ENCODE data around the gene HSPA4L. TPM values are rescaled to one million over a fixed set of nuclear protein-coding genes. Genes with fewer than 3 reads are reported as not detected.

Gene HSPA4L
- total and polyA plus RNA-seq, 2 of the 4 experiments (the other 2 are of a cell fraction) = 0.84 to 2.3 TPM

GRCh38 chr4:127771535-127772275 lies 10.4 kb upstream of the HSPA4L start:
- Histone ChIP-seq H3K79me1 (ENCODE audit: low read depth in 1 of 2, low read length in 2 of 2) (no peaks in the 10 kb centered on the region), H2BK15ac (ENCODE audit: low read depth, low read length) (no peak overlapping the region), H3K9me3 (ENCODE audit: control insufficient read depth, insufficient read depth, low read length) (no peaks in the 10 kb centered on the region), H3K36me3 (ENCODE audit: control insufficient read depth, insufficient read depth, low read length) (no peaks in the 10 kb centered on the region), H3K9ac (ENCODE audit: low read depth, low read length) (no peak overlapping the region), H3K27me3 (ENCODE audit: control insufficient read depth, insufficient read depth, low read length) (no peaks in the 10 kb centered on the region), H4K5ac (ENCODE audit: low read depth, low read length) (no peak overlapping the region), H2AK5ac (ENCODE audit: low read depth, low read length) (no peak overlapping the region), H4K8ac (ENCODE audit: low read depth in 2 of 2, low read length in 2 of 2) (no peak overlapping the region), H2AFZ (replicated peaks; ENCODE audit: low read length, poor library complexity) (no peak overlapping the region), H3K18ac (ENCODE audit: low read depth, low read length) (no peak overlapping the region), H2BK20ac (ENCODE audit: low read depth, low read length) (no peak overlapping the region), H3K4me3 (ENCODE audit: insufficient read depth, low read depth, low read length) (no peak overlapping the region), H3K23ac (ENCODE audit: low read depth, low read length) (no peak overlapping the region), H4K91ac (ENCODE audit: insufficient read depth, low read depth, low read length) (no peak overlapping the region), H3K56ac (ENCODE audit: extremely low read depth, insufficient read depth, low read length) (no peak overlapping the region), H3K4ac (ENCODE audit: low read depth, low read length) (no peak overlapping the region), H2AK9ac (replicated peaks; ENCODE audit: low read depth, low read length, poor library complexity) (no peak overlapping the region), H2BK120ac (ENCODE audit: low read depth, low read length) (no peak overlapping the region), H3K14ac (replicated peaks; ENCODE audit: low read depth, low read length) (no peak overlapping the region), H4K20me1 (ENCODE audit: insufficient read depth, low read length) (no peaks in the 10 kb centered on the region), H3K4me1 (ENCODE audit: control insufficient read depth, insufficient read depth, low read length) (no peaks in the 10 kb centered on the region), H3K4me2 (ENCODE audit: low read depth, low read length) (no peak overlapping the region), H3K27ac (ENCODE audit: insufficient read depth, low read length) (no peak overlapping the region), H3K9me1 (ENCODE audit: insufficient read depth, low read length) (no peaks in the 10 kb centered on the region), H2BK5ac (ENCODE audit: low read depth, low read length, poor library complexity, severe bottlenecking) (no peak overlapping the region)
- in situ Hi-C loops (cut with MboI; ENCODE audit: low sequenced_read_pairs) = no loop called here
- no peak for ATAC-seq (ENCODE audit: low read depth)
- TF ChIP-seq FOS (IDR thresholded peaks at IDR 0.05; ENCODE audit: low read depth, low read length) (no peak), BHLHE40 (IDR thresholded peaks at IDR 0.05; ENCODE audit: low read depth, low read length) (no peak), RAD21 (IDR thresholded peaks at IDR 0.05; ENCODE audit: low read length) (no peak), POLR2A (IDR thresholded peaks at IDR 0.05; ENCODE audit: low read depth, low read length) (no peak), MAZ (IDR thresholded peaks at IDR 0.05; ENCODE audit: borderline replicate concordance, low read depth, low read length) (no peak), NFE2L2 (IDR thresholded peaks at IDR 0.05; ENCODE audit: low read depth, low read length) (no peak), RFX5 (IDR thresholded peaks at IDR 0.05; ENCODE audit: low read depth, low read length) (no peak), CEBPB (IDR thresholded peaks at IDR 0.05; ENCODE audit: low read depth, low read length) (no peak), CHD1 (IDR thresholded peaks at IDR 0.05; ENCODE audit: low read depth, low read length) (no peak), RCOR1 (IDR thresholded peaks at IDR 0.05; ENCODE audit: insufficient replicate concordance, low read length) (no peak), MAFK (IDR thresholded peaks at IDR 0.05; ENCODE audit: low read depth, low read length) (no peak), MXI1 (IDR thresholded peaks at IDR 0.05; ENCODE audit: borderline replicate concordance, low read depth, low read length) (no peak), SMC3 (IDR thresholded peaks at IDR 0.05; ENCODE audit: low read depth, low read length) (no peak)
- TF ChIP-seq, protein P1, sequence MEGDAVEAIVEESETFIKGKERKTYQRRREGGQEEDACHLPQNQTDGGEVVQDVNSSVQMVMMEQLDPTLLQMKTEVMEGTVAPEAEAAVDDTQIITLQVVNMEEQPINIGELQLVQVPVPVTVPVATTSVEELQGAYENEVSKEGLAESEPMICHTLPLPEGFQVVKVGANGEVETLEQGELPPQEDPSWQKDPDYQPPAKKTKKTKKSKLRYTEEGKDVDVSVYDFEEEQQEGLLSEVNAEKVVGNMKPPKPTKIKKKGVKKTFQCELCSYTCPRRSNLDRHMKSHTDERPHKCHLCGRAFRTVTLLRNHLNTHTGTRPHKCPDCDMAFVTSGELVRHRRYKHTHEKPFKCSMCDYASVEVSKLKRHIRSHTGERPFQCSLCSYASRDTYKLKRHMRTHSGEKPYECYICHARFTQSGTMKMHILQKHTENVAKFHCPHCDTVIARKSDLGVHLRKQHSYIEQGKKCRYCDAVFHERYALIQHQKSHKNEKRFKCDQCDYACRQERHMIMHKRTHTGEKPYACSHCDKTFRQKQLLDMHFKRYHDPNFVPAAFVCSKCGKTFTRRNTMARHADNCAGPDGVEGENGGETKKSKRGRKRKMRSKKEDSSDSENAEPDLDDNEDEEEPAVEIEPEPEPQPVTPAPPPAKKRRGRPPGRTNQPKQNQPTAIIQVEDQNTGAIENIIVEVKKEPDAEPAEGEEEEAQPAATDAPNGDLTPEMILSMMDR (conservative IDR thresholded peaks at IDR 0.05; ENCODE audit: low read depth, low read length) = no peak
- TF ChIP-seq, protein P2, sequence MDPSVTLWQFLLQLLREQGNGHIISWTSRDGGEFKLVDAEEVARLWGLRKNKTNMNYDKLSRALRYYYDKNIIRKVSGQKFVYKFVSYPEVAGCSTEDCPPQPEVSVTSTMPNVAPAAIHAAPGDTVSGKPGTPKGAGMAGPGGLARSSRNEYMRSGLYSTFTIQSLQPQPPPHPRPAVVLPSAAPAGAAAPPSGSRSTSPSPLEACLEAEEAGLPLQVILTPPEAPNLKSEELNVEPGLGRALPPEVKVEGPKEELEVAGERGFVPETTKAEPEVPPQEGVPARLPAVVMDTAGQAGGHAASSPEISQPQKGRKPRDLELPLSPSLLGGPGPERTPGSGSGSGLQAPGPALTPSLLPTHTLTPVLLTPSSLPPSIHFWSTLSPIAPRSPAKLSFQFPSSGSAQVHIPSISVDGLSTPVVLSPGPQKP (IDR thresholded peaks at IDR 0.05; ENCODE audit: borderline replicate concordance, low read depth, low read length) = no peak
- TF ChIP-seq, protein P3, sequence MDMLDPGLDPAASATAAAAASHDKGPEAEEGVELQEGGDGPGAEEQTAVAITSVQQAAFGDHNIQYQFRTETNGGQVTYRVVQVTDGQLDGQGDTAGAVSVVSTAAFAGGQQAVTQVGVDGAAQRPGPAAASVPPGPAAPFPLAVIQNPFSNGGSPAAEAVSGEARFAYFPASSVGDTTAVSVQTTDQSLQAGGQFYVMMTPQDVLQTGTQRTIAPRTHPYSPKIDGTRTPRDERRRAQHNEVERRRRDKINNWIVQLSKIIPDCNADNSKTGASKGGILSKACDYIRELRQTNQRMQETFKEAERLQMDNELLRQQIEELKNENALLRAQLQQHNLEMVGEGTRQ (IDR thresholded peaks at IDR 0.05; ENCODE audit: low read depth, low read length) = no peak
- DNase-seq = no peak
- no TSS peak for BruUV-seq (replicated peaks)
- intact Hi-C loops (cut with micrococcal nuclease) = no loop called here
- POLR2A ChIA-PET (ENCODE audit: unreplicated experiment) = no interaction called here
- dilution Hi-C loops (cut with HindIII; ENCODE audit: low sequenced_read_pairs, unreplicated experiment) = no loop called here
- WGBS, 2 experiments (ENCODE audit: extremely low coverage in 2 of 2, insufficient read length in 1 of 2) = no CpG with 5 or more reads among the region's 4 CpGs
- CTCF ChIA-PET = no interaction called here
